ENCODE measurements around the gene FGD3.

FGD3 gene

DNA sequence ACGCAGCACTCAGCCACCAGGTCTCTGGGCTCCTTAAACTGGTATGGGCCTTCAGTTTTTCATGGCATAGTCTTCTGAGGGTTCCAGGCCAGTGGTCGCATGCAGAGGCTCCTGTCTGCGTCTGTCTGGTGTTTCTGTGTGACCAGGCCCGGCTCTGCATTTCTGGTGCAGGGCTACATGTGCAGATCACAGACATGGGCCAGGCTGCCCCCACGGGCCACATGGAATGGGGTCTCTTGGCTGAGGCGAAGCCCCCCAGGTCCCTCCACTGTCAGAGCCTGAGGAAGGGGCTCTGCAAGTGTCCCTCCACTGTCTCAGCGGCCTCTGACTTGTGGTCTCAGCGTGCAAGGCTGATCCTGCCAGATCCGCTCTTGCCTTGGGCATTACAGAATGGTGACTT lies 133.1 kb downstream of the FGD3 start:
- TF ChIP-seq GATA3 (IDR thresholded peaks at IDR 0.05; ENCODE audit: low read depth, low read length) (no peak), GATA2 (IDR thresholded peaks at IDR 0.05; ENCODE audit: low read depth, low read length) (no peak)

DNA sequence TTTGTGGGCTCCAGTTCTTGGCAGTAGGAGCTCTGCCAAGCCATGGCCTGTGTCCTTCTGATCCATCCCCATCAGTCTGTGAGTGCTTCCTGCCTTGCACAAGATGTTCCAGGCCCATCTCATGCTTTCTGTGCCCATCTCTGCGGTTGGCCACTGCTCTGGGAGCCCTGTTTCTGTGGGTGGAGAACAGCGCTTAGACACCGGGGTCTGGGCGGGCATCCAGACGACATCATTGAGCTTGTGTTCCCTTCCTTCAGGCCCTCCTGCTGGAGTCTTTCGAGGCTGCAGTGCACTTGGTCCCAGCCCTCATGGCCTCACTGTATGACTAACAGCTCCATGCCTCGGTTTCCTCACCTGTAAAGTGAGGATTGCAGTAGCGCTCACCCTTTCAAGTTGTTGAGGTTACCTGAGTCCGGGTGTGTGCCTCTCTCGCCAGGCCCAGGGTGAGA lies 133.8 kb downstream of the FGD3 start:
- no peak for TF ChIP-seq GATA2 (IDR thresholded peaks at IDR 0.05; ENCODE audit: low read depth, low read length)
- no peak for TF ChIP-seq GATA3 (IDR thresholded peaks at IDR 0.05; ENCODE audit: low read depth, low read length)

DNA sequence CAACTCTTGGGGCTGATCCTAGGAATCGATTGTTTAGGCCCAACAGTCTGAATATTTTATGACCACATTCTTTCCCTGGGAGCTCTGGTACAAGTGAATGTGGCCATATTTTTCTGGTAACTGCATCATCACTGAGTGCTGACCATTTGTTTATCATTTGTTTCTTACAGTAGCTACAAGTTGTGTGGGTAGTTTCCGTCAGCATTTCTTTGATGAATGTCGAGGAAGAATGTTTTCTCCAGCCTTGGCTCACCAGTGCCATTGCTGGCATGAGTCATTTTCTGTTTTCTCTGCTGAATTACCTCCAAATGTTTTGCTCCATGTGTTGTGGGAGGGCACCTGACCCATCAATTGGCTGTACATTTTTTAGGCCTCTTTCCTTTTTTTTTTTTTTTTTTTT lies 134.6 kb downstream of the FGD3 start:
- TF ChIP-seq GATA3 (IDR thresholded peaks at IDR 0.05; ENCODE audit: low read depth, low read length) (no peak), GATA2 (IDR thresholded peaks at IDR 0.05; ENCODE audit: low read depth, low read length) (no peak)

DNA sequence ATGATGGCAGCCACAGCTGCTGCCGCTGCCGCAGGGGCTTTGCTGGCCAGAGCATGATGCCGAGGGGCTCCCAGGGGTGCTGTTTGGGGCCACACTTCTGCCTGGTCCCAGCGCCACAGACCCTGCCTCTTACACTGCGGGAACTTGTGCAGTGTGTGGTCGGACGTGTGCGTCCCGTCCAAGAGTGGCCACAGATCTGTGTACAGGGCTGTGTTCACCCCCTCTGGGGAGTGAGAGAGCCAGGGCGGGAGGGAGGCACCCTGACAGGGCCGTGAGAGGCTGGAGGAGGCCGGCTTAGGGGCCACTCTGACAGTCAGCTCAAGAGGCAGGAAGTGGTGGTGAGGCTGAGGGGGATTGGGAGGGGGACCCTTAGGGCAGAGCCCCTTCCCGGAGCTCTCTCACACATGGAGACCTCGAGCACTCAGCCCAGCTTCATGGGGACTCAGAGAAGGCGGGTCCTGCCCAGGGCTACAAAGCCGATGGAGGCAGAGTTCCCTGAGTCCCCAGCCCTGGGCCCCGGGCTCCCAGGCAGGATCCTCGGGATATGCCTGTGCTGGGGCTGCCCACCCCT lies 135.6 kb downstream of the FGD3 start:
- TF ChIP-seq GATA2 (IDR thresholded peaks at IDR 0.05; ENCODE audit: low read depth, low read length): no peak
- no peak for TF ChIP-seq GATA3 (IDR thresholded peaks at IDR 0.05; ENCODE audit: low read depth, low read length)

DNA sequence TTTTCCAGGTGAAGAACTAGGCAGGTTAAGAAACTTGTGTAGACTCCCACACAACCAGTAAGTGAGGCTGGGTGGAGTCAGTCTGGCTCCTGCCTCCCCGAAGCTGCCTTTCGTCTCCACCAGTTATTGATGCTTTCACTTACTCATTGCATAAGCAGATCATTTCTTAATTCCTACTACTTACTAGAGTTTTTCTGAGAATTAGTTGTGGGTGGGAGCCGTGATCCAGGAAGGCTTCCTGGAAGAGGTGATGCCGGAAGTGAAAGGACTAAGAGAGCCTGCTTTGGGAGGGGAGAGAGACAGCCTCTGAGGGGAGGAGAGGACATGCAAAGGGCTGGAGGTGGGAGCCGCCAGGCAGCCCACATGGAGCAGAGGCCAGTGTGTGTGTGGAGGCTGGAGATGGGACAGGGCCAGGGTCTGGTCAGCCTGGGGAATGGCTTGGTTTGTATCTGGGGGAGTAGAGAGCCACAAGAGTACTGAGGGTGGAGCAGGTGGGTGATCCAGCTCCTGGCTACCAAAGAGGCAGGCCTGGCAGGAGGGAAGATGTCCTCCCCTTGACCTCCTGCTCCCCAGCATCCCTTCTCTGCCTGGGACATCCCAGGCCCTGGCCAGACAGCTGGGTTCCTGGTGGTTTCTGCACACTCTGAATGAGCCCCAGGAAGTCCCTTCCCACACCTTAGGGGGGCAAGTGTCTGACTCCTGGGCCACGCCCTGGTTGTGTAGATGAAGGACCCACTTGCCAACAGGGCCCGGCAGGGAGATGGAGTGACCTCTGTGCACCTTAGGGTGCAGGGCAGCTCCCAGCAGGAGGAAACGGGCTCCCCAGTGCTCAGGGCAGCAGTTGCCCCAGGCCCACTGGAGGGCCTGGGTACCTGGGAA lies 136.5 kb downstream of the FGD3 start:
- TF ChIP-seq GATA2 (IDR thresholded peaks at IDR 0.05; ENCODE audit: low read depth, low read length) (no peak), GATA3 (IDR thresholded peaks at IDR 0.05; ENCODE audit: low read depth, low read length) (no peak)

DNA sequence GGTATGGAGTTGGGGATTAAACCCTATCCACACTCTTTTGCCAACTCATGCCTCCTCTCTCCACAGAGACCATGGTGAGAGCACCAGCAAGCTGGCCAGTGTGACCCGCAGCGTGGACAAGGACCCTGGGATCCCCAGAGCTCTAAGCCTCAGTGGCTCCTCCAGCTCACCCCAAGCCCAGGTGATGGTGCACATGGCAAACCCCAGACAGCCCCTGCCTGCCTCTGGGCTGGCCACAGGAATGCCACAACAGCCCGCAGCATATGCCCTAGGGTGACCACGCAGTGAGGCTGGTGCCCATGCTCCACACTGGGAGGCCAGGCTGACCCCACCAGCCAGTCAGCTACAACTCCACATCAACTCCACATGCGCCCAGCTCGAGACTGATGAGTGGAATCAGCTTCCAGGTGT lies 137.2 kb downstream of the FGD3 start:
- TF ChIP-seq GATA2 (IDR thresholded peaks at IDR 0.05; ENCODE audit: low read depth, low read length) (no peak), GATA3 (IDR thresholded peaks at IDR 0.05; ENCODE audit: low read depth, low read length) (no peak)

DNA sequence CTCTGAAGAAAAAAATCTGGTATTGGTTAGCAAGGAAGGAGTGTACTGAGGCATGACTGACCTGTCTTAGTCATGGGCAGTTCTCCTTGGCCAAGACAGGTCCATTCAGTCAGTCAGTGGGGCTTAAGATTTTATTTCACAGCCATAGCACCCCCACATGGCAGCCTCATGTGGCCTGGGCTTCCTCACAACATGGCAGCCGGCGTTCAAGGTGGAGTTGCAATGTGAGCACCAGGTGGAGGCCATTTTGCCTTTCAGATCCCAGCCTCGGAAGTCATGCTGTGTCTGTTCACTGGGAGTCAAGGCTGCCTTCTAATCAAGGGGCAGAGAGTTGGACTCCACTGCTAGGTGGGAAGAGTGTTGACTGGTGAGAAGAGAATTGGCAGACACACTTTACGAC lies 138.4 kb downstream of the FGD3 start:
- TF ChIP-seq GATA3 (IDR thresholded peaks at IDR 0.05; ENCODE audit: low read depth, low read length) (no peak), GATA2 (IDR thresholded peaks at IDR 0.05; ENCODE audit: low read depth, low read length) (no peak)
